SK-N-SH (cell line): ENCODE data around the gene MB21D2. TPM values are rescaled to one million over a fixed set of nuclear protein-coding genes. Genes with fewer than 3 reads are reported as not detected.

ENCODE experiments used
- CTCF ChIA-PET: fragments of 300-600, 350-600 bp; formaldehyde crosslinking; extraction: SDS; loops from one replicate; lab custom pipeline; 2021; lab: Yijun Ruan, JAX
- POLR2A ChIA-PET: fragments of 350-600 bp; sonication (Branson Sonifier 250); formaldehyde crosslinking; extraction: SDS; loops from one replicate; lab custom pipeline; 2020; ENCODE audit warnings: antibody characterized with exemption, inconsistent platforms; lab: Yijun Ruan, JAX
- DNase-seq: peaks from one replicate; pipeline ENCODE4 v3.0.0; 2012
- H2AFZ ChIP-seq: fragments of 200-600 bp; sonication (generic); 2 replicates; pipeline ENCODE4 v1.8.1; 2016; ENCODE audit warnings: antibody characterized with exemption, mild to moderate bottlenecking, low read depth
- H3F3A ChIP-seq: fragments of 200-600 bp; sonication (generic); replicated peaks from 2 replicates; pipeline ENCODE3; 2016; ENCODE audit warnings: antibody characterized with exemption, mild to moderate bottlenecking; ENCODE audit not compliant: insufficient read depth
- H3K27ac ChIP-seq, 2 experiments: fragments of 200-500 bp in 1 of 2; fragments of 200-600 bp in 1 of 2; sonication (Bioruptor generic) in 1 of 2; sonication (generic), shearing (Covaris generic) in 1 of 2; 2 replicates each; pipeline versions ENCODE4 v1.5.1 to v1.6.1; 2014 to 2016; ENCODE audit warnings: low read depth in 2 of 2, inconsistent platforms in 1 of 2, low read length in 1 of 2, mild to moderate bottlenecking in 1 of 2, mixed read lengths in 1 of 2
- H3K27me3 ChIP-seq: fragments of 200-600 bp; sonication (generic), shearing (Covaris generic); 2 replicates; pipeline ENCODE4 v1.6.1; 2016; ENCODE audit warnings: mixed run types; ENCODE audit not compliant: insufficient read depth
- H3K36me3 ChIP-seq, 2 experiments: fragments of 200-500 bp in 1 of 2; fragments of 200-600 bp in 1 of 2; sonication (Bioruptor generic) in 1 of 2; sonication (generic) in 1 of 2; replicated peaks in 1 of 2; 2 replicates each; pipeline versions ENCODE3 to v1.5.1; 2014 to 2016; ENCODE audit warnings: low read length in 1 of 2, mild to moderate bottlenecking in 1 of 2; ENCODE audit not compliant: insufficient read depth in 2 of 2, control insufficient read depth in 1 of 2
- H3K4me1 ChIP-seq, 2 experiments: fragments of 200-500 bp in 1 of 2; fragments of 200-600 bp in 1 of 2; sonication (Bioruptor generic) in 1 of 2; sonication (generic), shearing (Covaris generic) in 1 of 2; 2 replicates each; pipeline versions ENCODE4 v1.5.1 to v1.6.1; 2014 to 2016; ENCODE audit warnings: low read depth in 1 of 2, low read length in 1 of 2, mixed run types in 1 of 2; ENCODE audit not compliant: insufficient read depth in 2 of 2, control insufficient read depth in 1 of 2
- H3K4me2 ChIP-seq: fragments of 200-600 bp; sonication (generic), shearing (Covaris generic); 2 replicates; pipeline ENCODE4 v1.6.1; 2017; ENCODE audit warnings: mixed run types
- H3K4me3 ChIP-seq, 2 experiments: fragments of 200-500 bp in 1 of 2; fragments of 200-600 bp in 1 of 2; sonication (Bioruptor generic) in 1 of 2; sonication (generic), shearing (Covaris generic) in 1 of 2; 2 replicates each; pipeline versions ENCODE4 v1.5.1 to v1.8.1; 2014 to 2016; ENCODE audit warnings: low read depth in 2 of 2, inconsistent platforms in 1 of 2, low read length in 1 of 2, mild to moderate bottlenecking in 1 of 2, mixed read lengths in 1 of 2, moderate library complexity in 1 of 2
- H3K79me2 ChIP-seq: fragments of 200-600 bp; sonication (generic); 2 replicates; pipeline ENCODE4 v1.8.1; 2017; ENCODE audit warnings: mild to moderate bottlenecking; ENCODE audit not compliant: insufficient read depth
- H3K9ac ChIP-seq: fragments of 200-600 bp; sonication (generic); 2 replicates; pipeline ENCODE4 v1.6.1; 2017; ENCODE audit warnings: mixed run types
- H3K9me2 ChIP-seq: fragments of 200-600 bp; sonication (generic); 2 replicates; pipeline ENCODE4 v1.6.1; 2017; ENCODE audit warnings: mixed run types
- H3K9me3 ChIP-seq: fragments of 200-600 bp; sonication (generic); 2 replicates; pipeline ENCODE4 v1.6.1; 2017; ENCODE audit warnings: mixed run types, mild to moderate bottlenecking, moderate library complexity
- H4K20me1 ChIP-seq: fragments of 200-600 bp; sonication (generic); 2 replicates; pipeline ENCODE4 v1.6.1; 2017; ENCODE audit warnings: mild to moderate bottlenecking, mixed run types; ENCODE audit not compliant: insufficient read depth
- CHD2 ChIP-seq: fragments of 150-350 bp; IDR thresholded peaks from 2 replicates; pipeline ENCODE4 v1.6.1; 2018; ENCODE audit warnings: low read length; ENCODE audit not compliant: partially characterized antibody
- CTCF ChIP-seq: fragments of 200-600 bp; sonication (generic); IDR thresholded peaks from 2 replicates; pipeline ENCODE4 v1.6.1; 2017; ENCODE audit warnings: antibody characterized with exemption, mild to moderate bottlenecking, moderate library complexity
- EP300 ChIP-seq, 2 experiments: IDR thresholded peaks; 2 replicates each; pipeline versions ENCODE4 v1.4.0 to v1.6.1; 2012; ENCODE audit warnings: borderline replicate concordance in 1 of 2, low read depth in 1 of 2, low read length in 1 of 2
- EZH2phosphoT487 ChIP-seq: fragments of 200-600 bp; sonication (generic); IDR thresholded peaks from 2 replicates; pipeline ENCODE4 v1.6.1; 2017; ENCODE audit warnings: low read depth, mixed run types, mild to moderate bottlenecking, antibody characterized with exemption, moderate library complexity, borderline replicate concordance
- GATA2 ChIP-seq: sonication (generic); formaldehyde crosslinking; IDR thresholded peaks from 2 replicates; pipeline ENCODE4 v1.5.0; 2020; ENCODE audit warnings: mild to moderate bottlenecking, missing genetic modification reagents
- JUND ChIP-seq: IDR thresholded peaks from 2 replicates; pipeline ENCODE4 v1.4.0; 2012
- MEF2A ChIP-seq: IDR thresholded peaks from 2 replicates; pipeline ENCODE4 v1.4.0; 2012; ENCODE audit warnings: low read depth, borderline replicate concordance
- NFIC ChIP-seq: IDR thresholded peaks from 2 replicates; pipeline ENCODE4 v1.4.0; 2012; ENCODE audit warnings: borderline replicate concordance
- PBX3 ChIP-seq: IDR thresholded peaks from 2 replicates; pipeline ENCODE4; 2012
- POLR2AphosphoS5 ChIP-seq: IDR thresholded peaks from 2 replicates; pipeline ENCODE4 v1.6.1; 2012; ENCODE audit warnings: low read depth, low read length
- RFX5 ChIP-seq: IDR thresholded peaks from 2 replicates; pipeline ENCODE4 v1.6.1; 2012; ENCODE audit warnings: mild to moderate bottlenecking, improper control_type of control experiment, low read length
- SIN3A ChIP-seq: IDR thresholded peaks from 2 replicates; pipeline ENCODE4 v1.6.1; 2012; ENCODE audit warnings: low read depth, mild to moderate bottlenecking, low read length, moderate library complexity, borderline replicate concordance
- SMC3 ChIP-seq: IDR thresholded peaks from 2 replicates; pipeline ENCODE4 v1.6.1; 2012; ENCODE audit warnings: low read depth, low read length, improper control_type of control experiment
- TAF1 ChIP-seq: IDR thresholded peaks from 2 replicates; pipeline ENCODE4 v1.6.1; 2012; ENCODE audit warnings: low read depth, mild to moderate bottlenecking, low read length, moderate library complexity, borderline replicate concordance
- TCF12 ChIP-seq: IDR thresholded peaks from 2 replicates; pipeline ENCODE4 v1.4.0; 2012
- TEAD4 ChIP-seq: IDR thresholded peaks from 2 replicates; pipeline ENCODE4 v1.4.0; 2012; ENCODE audit warnings: mild to moderate bottlenecking, borderline replicate concordance; ENCODE audit not compliant: insufficient read depth
- USF1 ChIP-seq: IDR thresholded peaks from 2 replicates; pipeline ENCODE4 v1.4.0; 2012; ENCODE audit warnings: low read depth, borderline replicate concordance
- YY1 ChIP-seq: IDR thresholded peaks from 2 replicates; pipeline ENCODE4 v1.4.0; 2012; ENCODE audit warnings: low read depth, mild to moderate bottlenecking
- WGBS: methylation state at CpG from one replicate; pipeline ENCODE4 v1.1.6; 2017; ENCODE audit warnings: low lambda C conversion rate; 5-methylcytosine and 5-hydroxymethylcytosine counted together
- polyA plus RNA-seq, 3 experiments: library from polyadenylated mRNA; depleted of rRNA; stranded (reverse); fragments of >200 nt; gene quantifications; 2 replicates each; pipeline ENCODE4 v1.2.3, GENCODE V29; 2012
- TF ChIP-seq, protein P1 (sequence below): fragments of 150-350 bp; IDR thresholded peaks from 2 replicates; pipeline ENCODE4 v1.6.1; 2016; ENCODE audit warnings: mild to moderate bottlenecking, low read depth, low read length
- TF ChIP-seq, protein P2 (sequence below): IDR thresholded peaks from 2 replicates; pipeline ENCODE4 v1.4.0; 2012; ENCODE audit warnings: low read depth

Gene MB21D2
- polyA plus RNA-seq, 1 of the 3 experiments (the other 2 are of a cell fraction): 12.7 TPM

DNA sequence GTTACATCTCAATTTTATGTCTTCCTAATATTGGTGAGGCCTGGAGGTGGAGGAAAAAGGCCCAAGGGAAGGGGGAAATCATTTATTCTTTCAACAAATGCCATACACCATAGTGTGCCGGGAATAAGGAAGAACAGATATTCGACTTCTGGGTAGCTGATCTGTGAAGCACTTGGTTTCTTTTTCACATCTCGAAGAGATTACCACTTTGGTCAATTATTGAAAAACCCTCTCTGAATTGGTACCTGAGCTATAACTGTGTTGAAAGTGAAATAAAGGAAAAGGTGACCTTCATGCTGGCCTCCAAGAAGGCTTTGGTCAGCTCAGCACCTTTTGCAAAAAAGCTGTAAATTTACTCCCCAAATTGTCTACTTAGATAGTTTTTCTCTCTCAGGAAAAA is 14.2 kb upstream of the MB21D2 start:
- Histone ChIP-seq H3K9ac (no peak overlapping the region), H3F3A (no peaks in the 10 kb centered on the region), H3K4me1 (peaks cover 0 to 7% of the 10 kb centered on the region in 2 experiments; a peak in 1 of 4 replicates), H3K27me3 (no peaks in the 10 kb centered on the region), H3K9me3 (no peaks in the 10 kb centered on the region), H3K79me2 (no peaks in the 10 kb centered on the region), H3K36me3 (no peaks in the 10 kb centered on the region), H2AFZ (no peak overlapping the region), H3K9me2 (no peaks in the 10 kb centered on the region), H3K4me3 (no peak overlapping the region), H4K20me1 (no peaks in the 10 kb centered on the region), H3K27ac (no peak overlapping the region), H3K4me2 (no peak overlapping the region)
- ChIA-PET POLR2A (no interaction called here), CTCF (interaction anchor here (1.0 to 2.5 kb wide), 2 partner anchors 15 to 119 kb away, joined by 3 to 6 read pairs; partner anchors contain the start of gene MB21D2)
- TF ChIP-seq TEAD4: no peak
- no peak for TF ChIP-seq RFX5
- TF ChIP-seq YY1: no peak
- no peak for TF ChIP-seq JUND
- TF ChIP-seq EZH2phosphoT487: no peak
- TF ChIP-seq CHD2: no peak
- no peak for TF ChIP-seq SMC3
- TF ChIP-seq SIN3A: no peak
- TF ChIP-seq CTCF: no peak
- TF ChIP-seq TAF1: no peak
- TF ChIP-seq TCF12: no peak
- TF ChIP-seq MEF2A: no peak
- no peak for TF ChIP-seq USF1
- TF ChIP-seq EP300 (IDR thresholded peaks at IDR 0.05; ENCODE audit: borderline replicate concordance in 1 of 2, low read depth in 1 of 2, low read length in 1 of 2): no peak
- TF ChIP-seq GATA2 (CRISPR knock-in tag): no peak
- no peak for DNase-seq
- 91% methylated on average over 3 of the region's 3 CpGs for WGBS

- no peaks in the 10 kb centered on the region for H3K27me3 ChIP-seq
- ChIA-PET POLR2A (no interaction called here), CTCF (interaction anchor here (2.5 kb wide), 1 partner anchor 13 kb away, joined by 6 read pairs; the partner anchor contains the start of gene MB21D2)
- H4K20me1 ChIP-seq: no peaks in the 10 kb centered on the region
- H3K9me2 ChIP-seq: no peaks in the 10 kb centered on the region
- no peaks in the 10 kb centered on the region for H3K36me3 ChIP-seq
- peaks cover 0 to 7% of the 10 kb centered on the region in 2 experiments; a peak in 1 of 4 replicates for H3K4me1 ChIP-seq
- TF ChIP-seq USF1 (no peak), NFIC (no peak), POLR2AphosphoS5 (no peak), CTCF (no peak), TEAD4 (no peak), PBX3 (no peak)
- TF ChIP-seq, protein P1, sequence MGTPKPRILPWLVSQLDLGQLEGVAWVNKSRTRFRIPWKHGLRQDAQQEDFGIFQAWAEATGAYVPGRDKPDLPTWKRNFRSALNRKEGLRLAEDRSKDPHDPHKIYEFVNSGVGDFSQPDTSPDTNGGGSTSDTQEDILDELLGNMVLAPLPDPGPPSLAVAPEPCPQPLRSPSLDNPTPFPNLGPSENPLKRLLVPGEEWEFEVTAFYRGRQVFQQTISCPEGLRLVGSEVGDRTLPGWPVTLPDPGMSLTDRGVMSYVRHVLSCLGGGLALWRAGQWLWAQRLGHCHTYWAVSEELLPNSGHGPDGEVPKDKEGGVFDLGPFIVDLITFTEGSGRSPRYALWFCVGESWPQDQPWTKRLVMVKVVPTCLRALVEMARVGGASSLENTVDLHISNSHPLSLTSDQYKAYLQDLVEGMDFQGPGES: no peak
- TF ChIP-seq, protein P2, sequence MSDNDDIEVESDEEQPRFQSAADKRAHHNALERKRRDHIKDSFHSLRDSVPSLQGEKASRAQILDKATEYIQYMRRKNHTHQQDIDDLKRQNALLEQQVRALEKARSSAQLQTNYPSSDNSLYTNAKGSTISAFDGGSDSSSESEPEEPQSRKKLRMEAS: no peak
- H3K9me3 ChIP-seq: no peaks in the 10 kb centered on the region
- H3K79me2 ChIP-seq: no peaks in the 10 kb centered on the region
- no peak overlapping the region for H3K4me2 ChIP-seq
- no peaks in the 10 kb centered on the region for H3F3A ChIP-seq
- H3K27ac ChIP-seq: no peak overlapping the region
- H3K4me3 ChIP-seq: no peak overlapping the region
- no peak overlapping the region for H2AFZ ChIP-seq
- WGBS: 92% methylated on average over 1 of the region's 1 CpG
- no peak overlapping the region for H3K9ac ChIP-seq
- no peak for DNase-seq
Observed at GRCh38 chr3:192930577-192930976, 12.9 kb upstream of the MB21D2 start.
